HG02870 (cell line): Measurements from ENCODE around the gene CXCL5.
"Not testable (repeated sequence)": the region's sequence is repeated elsewhere in the genome, so short reads cannot be mapped to it uniquely, and the experiment has no call there.

Source experiments
- ATAC-seq: cut with Tn5 transposase; IDR thresholded peaks from one replicate; pipeline ENCODE4 v1.9.1; 2021; ENCODE audit warnings: mild to moderate bottlenecking, moderate library complexity; ENCODE audit not compliant: unreplicated experiment

The CXCL5 gene

GRCh38 chr4:74015126-74015780 is 16.8 kb upstream of the CXCL5 start:
- no peak for ATAC-seq

- no peak for ATAC-seq
Observed at GRCh38 chr4:74014332-74014731, 15.9 kb upstream of the CXCL5 start.

- no peak for ATAC-seq
Observed at GRCh38 chr4:74013264-74013663, 14.8 kb upstream of the CXCL5 start.

- ATAC-seq, result no peak
Observed at GRCh38 chr4:74012130-74012529, 13.7 kb upstream of the CXCL5 start.

- ATAC-seq, result no peak
Observed at GRCh38 chr4:74009307-74009706, 10.8 kb upstream of the CXCL5 start.

- ATAC-seq, result no peak
Observed at GRCh38 chr4:74006009-74006476, 7.6 kb upstream of the CXCL5 start.

- ATAC-seq, result no peak
Observed at GRCh38 chr4:74005528-74005927, 7.1 kb upstream of the CXCL5 start.

GRCh38 chr4:74004668-74005067 is 6.2 kb upstream of the CXCL5 start:
- no peak for ATAC-seq

GRCh38 chr4:74000301-74000700 is 1.8 kb upstream of the CXCL5 start:
- ATAC-seq, result no peak

GRCh38 chr4:73992050-73992449 is 6.4 kb downstream of the CXCL5 start:
- no peak for ATAC-seq

- ATAC-seq, result no peak
Observed at GRCh38 chr4:73991742-73992000, 6.8 kb downstream of the CXCL5 start.

GRCh38 chr4:73990988-73991741 is 7.3 kb downstream of the CXCL5 start:
- ATAC-seq, result no peak

- ATAC-seq, result no peak
Observed at GRCh38 chr4:73989928-73990327, 8.5 kb downstream of the CXCL5 start.

GRCh38 chr4:73989031-73989430 is 9.4 kb downstream of the CXCL5 start:
- ATAC-seq, result no peak

- no peak for ATAC-seq
Observed at GRCh38 chr4:73988061-73988460, 10.4 kb downstream of the CXCL5 start, which contains the start of gene PPBP. TSS of gene PPBP (minus strand) at chr4:73988190. CDS start at chr4:73988103, 87 bp downstream.

GRCh38 chr4:73985528-73985852 is 13.0 kb downstream of the CXCL5 start:
- no peak for ATAC-seq

GRCh38 chr4:73984736-73985527 is 13.5 kb downstream of the CXCL5 start:
- ATAC-seq, result no peak

GRCh38 chr4:73981175-73981574 is 17.3 kb downstream of the CXCL5 start:
- not testable (repeated sequence) for ATAC-seq

- ATAC-seq, result no peak
Observed at GRCh38 chr4:73979407-73979957, 19.0 kb downstream of the CXCL5 start.

GRCh38 chr4:73978886-73979285 is 19.6 kb downstream of the CXCL5 start:
- ATAC-seq, result no peak

- no peak for ATAC-seq
Observed at GRCh38 chr4:73976716-73977115, 21.8 kb downstream of the CXCL5 start.

- ATAC-seq, result no peak
Observed at GRCh38 chr4:73976217-73976616, 22.3 kb downstream of the CXCL5 start.
